OCI-LY1 (cell line): ENCODE data around the gene NXN.

Experiments
- H2AFZ ChIP-seq: fragments of 200-600 bp; sonication (generic), shearing (Covaris generic); 2 replicates; pipeline ENCODE4 v1.6.0; 2014; ENCODE audit warnings: antibody characterized with exemption, mild to moderate bottlenecking, low read length
- H3F3A ChIP-seq: fragments of 200-600 bp; sonication (generic), shearing (Covaris generic); 2 replicates; pipeline ENCODE4 v1.6.0; 2014; ENCODE audit warnings: mild to moderate bottlenecking, antibody characterized with exemption, low read length, moderate library complexity; ENCODE audit not compliant: insufficient read depth
- H3K27ac ChIP-seq: fragments of 200-600 bp; sonication (generic); 2 replicates; pipeline ENCODE4 v1.5.1; 2014; ENCODE audit warnings: low read length, mixed run types, mild to moderate bottlenecking, low read depth; ENCODE audit not compliant: poor library complexity, severe bottlenecking
- H3K27me3 ChIP-seq: fragments of 200-600 bp; sonication (generic); 2 replicates; pipeline ENCODE4 v1.6.0; 2014; ENCODE audit warnings: antibody characterized with exemption, mild to moderate bottlenecking, low read length, moderate library complexity; ENCODE audit not compliant: insufficient read depth
- H3K36me3 ChIP-seq: fragments of 200-600 bp; sonication (generic); 2 replicates; pipeline ENCODE4 v1.6.1; 2014; ENCODE audit warnings: mild to moderate bottlenecking, antibody characterized with exemption, low read length, moderate library complexity, mixed read lengths; ENCODE audit not compliant: insufficient read depth
- H3K4me1 ChIP-seq: fragments of 200-600 bp; sonication (generic); 2 replicates; pipeline ENCODE4 v1.5.1; 2014; ENCODE audit warnings: mild to moderate bottlenecking, low read length, moderate library complexity; ENCODE audit not compliant: insufficient read depth, severe bottlenecking
- H3K4me2 ChIP-seq: fragments of 200-600 bp; sonication (generic), shearing (Covaris generic); 2 replicates; pipeline ENCODE4 v1.6.1; 2014; ENCODE audit warnings: low read length
- H3K4me3 ChIP-seq: fragments of 200-600 bp; sonication (generic); 2 replicates; pipeline ENCODE4 v1.5.1; 2014; ENCODE audit warnings: low read length, low read depth, mild to moderate bottlenecking, mixed read lengths; ENCODE audit not compliant: poor library complexity, severe bottlenecking
- H3K79me2 ChIP-seq: fragments of 200-600 bp; shearing (Covaris generic); 2 replicates; pipeline ENCODE4 v1.6.1; 2016; ENCODE audit warnings: mixed run types, low read length, mixed read lengths; ENCODE audit not compliant: insufficient read depth
- H3K9ac ChIP-seq: fragments of 200-600 bp; sonication (generic), shearing (Covaris generic); 2 replicates; pipeline ENCODE4 v1.6.1; 2014; ENCODE audit warnings: mild to moderate bottlenecking, low read length, mixed read lengths
- H3K9me2 ChIP-seq: fragments of 200-600 bp; sonication (generic), shearing (Covaris generic); 2 replicates; pipeline ENCODE4 v1.6.1; 2014; ENCODE audit warnings: low read depth, mild to moderate bottlenecking, low read length, mixed read lengths
- H3K9me3 ChIP-seq: fragments of 200-600 bp; shearing (Covaris generic); 2 replicates; pipeline ENCODE4 v1.6.1; 2014; ENCODE audit warnings: low read length, mixed read lengths
- H4K20me1 ChIP-seq: fragments of 200-600 bp; sonication (generic), shearing (Covaris generic); 2 replicates; pipeline ENCODE4 v1.6.0; 2016; ENCODE audit warnings: mild to moderate bottlenecking, low read length; ENCODE audit not compliant: insufficient read depth
- CTCF ChIP-seq: fragments of 200-600 bp; sonication (generic), shearing (Covaris generic); IDR thresholded peaks from 2 replicates; pipeline ENCODE4 v1.5.1; 2017; ENCODE audit warnings: mild to moderate bottlenecking, antibody characterized with exemption, low read length, moderate library complexity, mixed read lengths
- EZH2 ChIP-seq: fragments of 200-600 bp; sonication (generic), shearing (Covaris generic); IDR thresholded peaks from 2 replicates; pipeline ENCODE4 v1.8.0; 2017; ENCODE audit warnings: borderline replicate concordance, mixed run types, mild to moderate bottlenecking, antibody characterized with exemption, low read length, moderate library complexity, mixed read lengths

The NXN gene

DNA sequence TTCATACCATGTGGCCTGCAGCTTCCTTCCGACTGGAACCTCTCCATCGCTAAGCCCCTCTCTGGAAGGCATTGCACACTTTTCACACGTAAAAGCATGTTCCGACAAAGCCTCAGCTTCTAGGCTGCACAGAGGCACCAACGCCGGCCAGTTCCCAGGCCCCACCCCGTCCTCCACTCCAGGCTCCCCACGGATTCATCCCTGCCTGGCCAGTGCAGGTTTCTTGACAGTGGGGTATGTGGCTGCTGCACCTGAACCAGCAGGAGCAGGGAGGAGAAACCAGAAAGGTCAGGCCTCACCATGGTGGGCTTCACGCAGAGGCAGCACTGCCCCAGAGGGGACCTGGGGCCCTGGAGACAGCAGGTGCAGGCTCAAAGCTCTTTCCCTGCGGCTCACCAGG lies 31.6 kb upstream of the NXN start:
- H3K79me2 ChIP-seq, result no peaks in the 10 kb centered on the region
- no peak overlapping the region for H3K4me3 ChIP-seq
- H3K27ac ChIP-seq, result no peak overlapping the region
- H3K36me3 ChIP-seq, result peaks cover 18% of the 10 kb centered on the region; the same call in 1 of the 2 replicates
- H3F3A ChIP-seq, result no peaks in the 10 kb centered on the region
- H3K9me2 ChIP-seq, result no peaks in the 10 kb centered on the region
- no peaks in the 10 kb centered on the region for H3K9me3 ChIP-seq
- TF ChIP-seq CTCF (no peak), EZH2 (no peak)
- no peak overlapping the region for H2AFZ ChIP-seq
- no peak overlapping the region for H3K4me2 ChIP-seq
- no peaks in the 10 kb centered on the region for H3K27me3 ChIP-seq
- H4K20me1 ChIP-seq, result no peaks in the 10 kb centered on the region
- H3K4me1 ChIP-seq, result no peaks in the 10 kb centered on the region
- H3K9ac ChIP-seq, result no peak overlapping the region

GRCh38 chr17:1010586-1010985 lies 31.0 kb upstream of the NXN start:
- Histone ChIP-seq H3K9ac (no peak overlapping the region), H3K27ac (no peak overlapping the region), H3K9me2 (no peaks in the 10 kb centered on the region), H3K4me3 (no peak overlapping the region), H3K79me2 (no peaks in the 10 kb centered on the region), H3K9me3 (no peaks in the 10 kb centered on the region), H4K20me1 (no peaks in the 10 kb centered on the region), H2AFZ (no peak overlapping the region), H3F3A (no peaks in the 10 kb centered on the region), H3K4me2 (no peak overlapping the region), H3K27me3 (no peaks in the 10 kb centered on the region), H3K4me1 (no peaks in the 10 kb centered on the region), H3K36me3 (peaks cover 22% of the 10 kb centered on the region; the same call in 1 of the 2 replicates)
- TF ChIP-seq CTCF (no peak), EZH2 (no peak)

GRCh38 chr17:1010086-1010450 lies 30.5 kb upstream of the NXN start:
- H3K9me2 ChIP-seq, result no peaks in the 10 kb centered on the region
- H3K27me3 ChIP-seq, result no peaks in the 10 kb centered on the region
- no peak overlapping the region for H3K4me3 ChIP-seq
- no peaks in the 10 kb centered on the region for H3K4me1 ChIP-seq
- H3K4me2 ChIP-seq, result no peak overlapping the region
- no peaks in the 10 kb centered on the region for H3F3A ChIP-seq
- no peak overlapping the region for H2AFZ ChIP-seq
- no peaks in the 10 kb centered on the region for H3K9me3 ChIP-seq
- H3K36me3 ChIP-seq, result peaks cover 28% of the 10 kb centered on the region
- no peak overlapping the region for H3K27ac ChIP-seq
- no peak overlapping the region for H3K9ac ChIP-seq
- TF ChIP-seq EZH2, result no peak
- no peak for TF ChIP-seq CTCF
- no peaks in the 10 kb centered on the region for H4K20me1 ChIP-seq
- no peaks in the 10 kb centered on the region for H3K79me2 ChIP-seq
